GM23338 (cell line): ENCODE measurements around the gene GCN1.

Source experiments
- EZH2 ChIP-seq: fragments of 200-600 bp; sonication (generic); IDR thresholded peaks from one replicate; pipeline ENCODE4 v1.8.0; 2017; ENCODE audit warnings: antibody characterized with exemption, mild to moderate bottlenecking, low read depth; ENCODE audit not compliant: unreplicated experiment
- EZH2phosphoT487 ChIP-seq: fragments of 200-600 bp; sonication (generic); IDR thresholded peaks from one replicate; pipeline ENCODE4 v1.8.1; 2018; ENCODE audit warnings: antibody characterized with exemption; ENCODE audit not compliant: unreplicated experiment
- JUNB ChIP-seq: IDR thresholded peaks from one replicate; pipeline ENCODE4 v1.6.1; 2016; ENCODE audit warnings: antibody characterized with exemption; ENCODE audit not compliant: unreplicated experiment
- POLR2AphosphoS5 ChIP-seq: IDR thresholded peaks from 2 replicates; pipeline ENCODE4 v1.6.1; 2016; ENCODE audit warnings: antibody characterized with exemption, low read depth
- ZNF331 ChIP-seq: fragments of 250-450 bp; sonication (Bioruptor Pico); IDR thresholded peaks from 2 replicates; pipeline ENCODE4 v1.5.0; 2020; ENCODE audit warnings: low read depth, mild to moderate bottlenecking, moderate library complexity
- TF ChIP-seq, protein P1 (sequence below), 2 experiments: fragments of 200-600 bp in 1 of 2; sonication (generic) in 1 of 2; conservative IDR thresholded peaks; 2 replicates each; pipeline versions ENCODE4 v1.5.1 to v1.6.1; 2016 to 2017; ENCODE audit warnings: antibody characterized with exemption in 2 of 2, low read depth in 2 of 2, mild to moderate bottlenecking in 2 of 2, moderate library complexity in 1 of 2
- TF ChIP-seq, protein P2 (sequence below): IDR thresholded peaks from one replicate; pipeline ENCODE4 v1.6.1; 2018; ENCODE audit warnings: antibody characterized with exemption; ENCODE audit not compliant: unreplicated experiment

DNA sequence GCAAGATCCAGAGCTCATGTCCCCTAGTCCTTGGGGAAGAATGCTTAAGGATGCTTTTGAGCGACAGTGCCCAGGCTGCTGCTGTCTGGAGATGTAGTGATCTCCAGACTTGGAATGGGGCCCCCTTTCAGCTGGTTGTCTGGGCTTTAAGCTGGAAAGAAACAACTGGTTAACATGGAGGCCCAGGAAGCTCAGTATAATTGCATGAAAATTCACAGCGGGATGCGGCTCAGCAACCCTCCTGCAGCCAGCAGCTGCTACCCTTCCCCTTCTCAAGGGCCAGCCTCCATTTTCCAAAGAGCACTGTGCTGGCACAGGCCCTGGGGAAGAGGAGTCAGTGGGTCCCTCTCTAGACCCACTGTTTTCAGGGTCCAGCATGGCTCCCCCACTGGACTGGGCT, 104.3 kb downstream of the GCN1 start:
- TF ChIP-seq, protein P1, sequence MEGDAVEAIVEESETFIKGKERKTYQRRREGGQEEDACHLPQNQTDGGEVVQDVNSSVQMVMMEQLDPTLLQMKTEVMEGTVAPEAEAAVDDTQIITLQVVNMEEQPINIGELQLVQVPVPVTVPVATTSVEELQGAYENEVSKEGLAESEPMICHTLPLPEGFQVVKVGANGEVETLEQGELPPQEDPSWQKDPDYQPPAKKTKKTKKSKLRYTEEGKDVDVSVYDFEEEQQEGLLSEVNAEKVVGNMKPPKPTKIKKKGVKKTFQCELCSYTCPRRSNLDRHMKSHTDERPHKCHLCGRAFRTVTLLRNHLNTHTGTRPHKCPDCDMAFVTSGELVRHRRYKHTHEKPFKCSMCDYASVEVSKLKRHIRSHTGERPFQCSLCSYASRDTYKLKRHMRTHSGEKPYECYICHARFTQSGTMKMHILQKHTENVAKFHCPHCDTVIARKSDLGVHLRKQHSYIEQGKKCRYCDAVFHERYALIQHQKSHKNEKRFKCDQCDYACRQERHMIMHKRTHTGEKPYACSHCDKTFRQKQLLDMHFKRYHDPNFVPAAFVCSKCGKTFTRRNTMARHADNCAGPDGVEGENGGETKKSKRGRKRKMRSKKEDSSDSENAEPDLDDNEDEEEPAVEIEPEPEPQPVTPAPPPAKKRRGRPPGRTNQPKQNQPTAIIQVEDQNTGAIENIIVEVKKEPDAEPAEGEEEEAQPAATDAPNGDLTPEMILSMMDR (conservative IDR thresholded peaks at IDR 0.05; ENCODE audit: low read depth in 2 of 2), result no peak
- TF ChIP-seq, protein P2, sequence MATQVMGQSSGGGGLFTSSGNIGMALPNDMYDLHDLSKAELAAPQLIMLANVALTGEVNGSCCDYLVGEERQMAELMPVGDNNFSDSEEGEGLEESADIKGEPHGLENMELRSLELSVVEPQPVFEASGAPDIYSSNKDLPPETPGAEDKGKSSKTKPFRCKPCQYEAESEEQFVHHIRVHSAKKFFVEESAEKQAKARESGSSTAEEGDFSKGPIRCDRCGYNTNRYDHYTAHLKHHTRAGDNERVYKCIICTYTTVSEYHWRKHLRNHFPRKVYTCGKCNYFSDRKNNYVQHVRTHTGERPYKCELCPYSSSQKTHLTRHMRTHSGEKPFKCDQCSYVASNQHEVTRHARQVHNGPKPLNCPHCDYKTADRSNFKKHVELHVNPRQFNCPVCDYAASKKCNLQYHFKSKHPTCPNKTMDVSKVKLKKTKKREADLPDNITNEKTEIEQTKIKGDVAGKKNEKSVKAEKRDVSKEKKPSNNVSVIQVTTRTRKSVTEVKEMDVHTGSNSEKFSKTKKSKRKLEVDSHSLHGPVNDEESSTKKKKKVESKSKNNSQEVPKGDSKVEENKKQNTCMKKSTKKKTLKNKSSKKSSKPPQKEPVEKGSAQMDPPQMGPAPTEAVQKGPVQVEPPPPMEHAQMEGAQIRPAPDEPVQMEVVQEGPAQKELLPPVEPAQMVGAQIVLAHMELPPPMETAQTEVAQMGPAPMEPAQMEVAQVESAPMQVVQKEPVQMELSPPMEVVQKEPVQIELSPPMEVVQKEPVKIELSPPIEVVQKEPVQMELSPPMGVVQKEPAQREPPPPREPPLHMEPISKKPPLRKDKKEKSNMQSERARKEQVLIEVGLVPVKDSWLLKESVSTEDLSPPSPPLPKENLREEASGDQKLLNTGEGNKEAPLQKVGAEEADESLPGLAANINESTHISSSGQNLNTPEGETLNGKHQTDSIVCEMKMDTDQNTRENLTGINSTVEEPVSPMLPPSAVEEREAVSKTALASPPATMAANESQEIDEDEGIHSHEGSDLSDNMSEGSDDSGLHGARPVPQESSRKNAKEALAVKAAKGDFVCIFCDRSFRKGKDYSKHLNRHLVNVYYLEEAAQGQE, result no peak
- TF ChIP-seq EZH2phosphoT487 (no peak), EZH2 (no peak), POLR2AphosphoS5 (no peak), JUNB (no peak), ZNF331 (CRISPR knock-in tag) (no peak)
